Colonic mucosa (tissue), 4 donors: Measurements from ENCODE around the gene COBL. TPM values are rescaled to one million over a fixed set of nuclear protein-coding genes. Genes with fewer than 3 reads are reported as not detected.

Experiments used
- DNase-seq: peaks from one replicate; pipeline ENCODE4 v3.0.0-alpha.2; 2020
- H3K27ac ChIP-seq: fragments of 200-600 bp; one replicate; pipeline ENCODE4 v1.8.0; 2021
- H3K27me3 ChIP-seq: fragments of 200-600 bp; one replicate; pipeline ENCODE4 v1.8.0; 2021
- H3K36me3 ChIP-seq: fragments of 200-600 bp; one replicate; pipeline ENCODE4 v1.8.0; 2021
- H3K4me1 ChIP-seq: fragments of 200-600 bp; one replicate; pipeline ENCODE4 v1.8.0; 2021; ENCODE audit warnings: mild to moderate bottlenecking
- H3K4me3 ChIP-seq: fragments of 200-600 bp; one replicate; pipeline ENCODE4 v1.8.0; 2021
- H3K9ac ChIP-seq, 2 donors: one replicate each; pipeline ENCODE4 v1.7.0; 2013; ENCODE audit warnings: control low read depth in 2 of 2, low read depth in 2 of 2, low read length in 2 of 2
- H3K9me3 ChIP-seq: fragments of 200-600 bp; one replicate; pipeline ENCODE4 v1.8.0; 2021
- intact Hi-C: fragments of 100-400 bp; cut with DNase I; formaldehyde crosslinking; loops from one replicate; pipeline ENCODE4 v1.14.1; 2022
- total RNA-seq, 2 donors: library from RNA; stranded (reverse); fragmentation: NEBNext Ultra II Directional in 1 of 2; extraction: Animal tissue kit (Norgen Biotek cat#: 25700) in 1 of 2; gene quantifications; one replicate each; pipeline ENCODE4 v1.2.1, GENCODE V29; 2021
- TF ChIP-seq, protein P1 (sequence below): fragments of 200-600 bp; IDR thresholded peaks from one replicate; pipeline ENCODE4 v1.8.0; 2022; ENCODE audit warnings: antibody characterized with exemption, mild to moderate bottlenecking
- donor health status: healthy.
- donor health status: DM: no; HTN: no; CAD: no.
- donor health status: DM: no; HTN: no; CAD: no.

The COBL gene
- total RNA-seq, 2 donors from 2014 or later = 36.8 to 49.2 TPM

DNA sequence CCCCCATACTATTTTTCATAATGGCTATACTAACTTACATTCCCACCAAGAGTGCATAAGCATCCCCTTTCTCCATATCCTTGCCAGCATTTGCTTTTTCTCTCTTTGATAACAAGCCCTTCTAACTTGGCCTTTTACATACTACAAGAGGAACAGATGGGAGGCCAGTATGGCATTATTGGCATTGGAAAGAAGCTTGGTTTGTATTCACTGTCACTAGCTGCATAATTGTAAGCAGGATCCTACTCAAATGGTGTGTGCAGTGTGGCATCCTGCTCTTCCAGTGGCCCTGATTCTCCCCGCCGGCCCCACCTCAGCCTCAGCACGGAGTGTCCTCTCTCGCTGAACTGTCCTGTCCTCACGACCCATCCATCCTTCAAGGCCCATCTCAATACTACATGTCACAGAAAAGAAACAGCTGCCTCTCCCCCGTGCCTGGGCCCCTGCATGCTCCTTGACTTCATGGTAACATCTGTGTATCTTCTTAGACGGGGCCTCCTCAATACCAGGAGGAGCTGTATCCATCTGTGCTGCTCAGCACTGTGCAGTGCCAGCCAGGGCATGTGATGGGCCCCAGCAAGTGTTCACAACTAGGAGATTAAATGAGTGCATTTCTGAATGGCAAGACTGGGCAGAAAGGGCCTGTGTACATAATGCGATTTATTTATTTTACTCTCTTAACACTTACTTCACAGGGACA is 205.2 kb downstream of the COBL start:
- Histone ChIP-seq H3K9ac (no peak overlapping the region), H3K4me3 (no peak overlapping the region), H3K27ac (no peak overlapping the region), H3K4me1 (no peaks in the 10 kb centered on the region), H3K9me3 (no peaks in the 10 kb centered on the region), H3K27me3 (no peaks in the 10 kb centered on the region), H3K36me3 (no peaks in the 10 kb centered on the region)
- intact Hi-C loops = no loop called here
- DNase-seq = no peak
- TF ChIP-seq, protein P1, sequence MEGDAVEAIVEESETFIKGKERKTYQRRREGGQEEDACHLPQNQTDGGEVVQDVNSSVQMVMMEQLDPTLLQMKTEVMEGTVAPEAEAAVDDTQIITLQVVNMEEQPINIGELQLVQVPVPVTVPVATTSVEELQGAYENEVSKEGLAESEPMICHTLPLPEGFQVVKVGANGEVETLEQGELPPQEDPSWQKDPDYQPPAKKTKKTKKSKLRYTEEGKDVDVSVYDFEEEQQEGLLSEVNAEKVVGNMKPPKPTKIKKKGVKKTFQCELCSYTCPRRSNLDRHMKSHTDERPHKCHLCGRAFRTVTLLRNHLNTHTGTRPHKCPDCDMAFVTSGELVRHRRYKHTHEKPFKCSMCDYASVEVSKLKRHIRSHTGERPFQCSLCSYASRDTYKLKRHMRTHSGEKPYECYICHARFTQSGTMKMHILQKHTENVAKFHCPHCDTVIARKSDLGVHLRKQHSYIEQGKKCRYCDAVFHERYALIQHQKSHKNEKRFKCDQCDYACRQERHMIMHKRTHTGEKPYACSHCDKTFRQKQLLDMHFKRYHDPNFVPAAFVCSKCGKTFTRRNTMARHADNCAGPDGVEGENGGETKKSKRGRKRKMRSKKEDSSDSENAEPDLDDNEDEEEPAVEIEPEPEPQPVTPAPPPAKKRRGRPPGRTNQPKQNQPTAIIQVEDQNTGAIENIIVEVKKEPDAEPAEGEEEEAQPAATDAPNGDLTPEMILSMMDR = no peak

DNA sequence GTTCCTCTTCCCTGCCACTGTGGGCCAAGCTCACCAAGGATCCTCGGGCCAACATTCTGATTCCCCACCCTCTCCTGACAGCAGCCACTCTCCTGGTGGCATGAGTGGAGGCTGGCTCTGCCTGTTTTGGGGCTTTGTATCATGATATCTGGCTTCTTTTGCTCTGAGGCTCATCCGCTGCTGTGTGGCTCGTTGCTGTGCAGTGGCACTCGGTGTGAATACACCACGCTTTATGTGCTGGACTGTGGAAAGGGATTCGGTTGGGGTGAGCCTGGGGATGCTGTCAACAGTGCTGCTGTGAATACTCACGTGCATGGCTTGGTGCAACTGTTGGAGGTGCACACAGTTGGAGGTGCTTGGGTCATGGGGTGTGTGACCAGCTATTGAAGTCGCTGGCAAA is 208.5 kb downstream of the COBL start:
- TF ChIP-seq, protein P1 = no peak
- Histone ChIP-seq H3K4me1 (no peaks in the 10 kb centered on the region), H3K9me3 (no peaks in the 10 kb centered on the region), H3K4me3 (no peak overlapping the region), H3K27me3 (no peaks in the 10 kb centered on the region), H3K36me3 (no peaks in the 10 kb centered on the region), H3K27ac (no peak overlapping the region), H3K9ac (no peak overlapping the region)
- intact Hi-C loops = no loop called here
- DNase-seq = no peak

DNA sequence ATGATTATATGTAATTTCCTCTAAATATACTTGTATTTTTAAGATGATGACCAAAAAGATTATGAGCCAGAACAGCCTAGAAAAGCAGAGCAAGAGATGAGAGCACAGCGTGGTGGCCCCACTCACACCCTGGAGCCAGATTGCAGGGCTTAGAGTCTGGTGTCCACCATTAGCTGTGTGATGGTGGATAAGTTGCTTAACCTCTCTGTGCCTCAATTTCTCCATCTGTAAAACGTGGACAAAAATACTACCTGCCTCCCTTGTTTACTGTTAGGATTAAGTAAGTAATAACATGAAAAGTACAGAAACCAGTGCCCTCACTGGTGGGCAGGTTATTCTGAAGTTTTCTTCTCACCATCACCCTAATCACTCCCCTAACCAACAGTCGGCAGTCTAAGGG is 212.3 kb downstream of the COBL start:
- TF ChIP-seq, protein P1 = no peak
- Histone ChIP-seq H3K36me3 (no peaks in the 10 kb centered on the region), H3K27me3 (no peaks in the 10 kb centered on the region), H3K4me1 (no peaks in the 10 kb centered on the region), H3K27ac (no peak overlapping the region), H3K9ac (no peak overlapping the region), H3K4me3 (no peak overlapping the region), H3K9me3 (no peaks in the 10 kb centered on the region)
- intact Hi-C loops = no loop called here
- no peak for DNase-seq

DNA sequence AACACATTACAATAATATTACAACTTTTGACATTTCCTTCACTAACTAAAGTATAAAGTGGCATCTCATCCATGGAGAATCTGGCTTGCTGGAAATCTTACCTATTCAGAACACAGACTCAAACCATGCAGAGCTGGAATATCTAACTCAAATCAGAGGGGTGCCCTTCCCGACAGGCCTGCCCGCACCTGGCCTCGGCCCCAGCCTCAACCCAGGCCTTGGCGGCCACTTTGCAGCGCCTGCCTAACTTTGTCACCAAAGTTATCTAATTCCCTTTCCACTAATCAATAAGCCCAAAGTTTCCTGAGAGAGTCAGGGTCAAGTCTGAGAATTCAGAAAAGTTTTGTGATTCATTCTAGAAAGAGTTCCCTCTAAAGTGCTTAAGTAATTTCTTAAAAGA is 212.9 kb downstream of the COBL start:
- Histone ChIP-seq H3K27me3 (no peaks in the 10 kb centered on the region), H3K36me3 (no peaks in the 10 kb centered on the region), H3K27ac (no peak overlapping the region), H3K9me3 (no peaks in the 10 kb centered on the region), H3K9ac (no peak overlapping the region), H3K4me1 (no peaks in the 10 kb centered on the region), H3K4me3 (no peak overlapping the region)
- DNase-seq = no peak
- intact Hi-C loops = no loop called here
- TF ChIP-seq, protein P1 = no peak

DNA sequence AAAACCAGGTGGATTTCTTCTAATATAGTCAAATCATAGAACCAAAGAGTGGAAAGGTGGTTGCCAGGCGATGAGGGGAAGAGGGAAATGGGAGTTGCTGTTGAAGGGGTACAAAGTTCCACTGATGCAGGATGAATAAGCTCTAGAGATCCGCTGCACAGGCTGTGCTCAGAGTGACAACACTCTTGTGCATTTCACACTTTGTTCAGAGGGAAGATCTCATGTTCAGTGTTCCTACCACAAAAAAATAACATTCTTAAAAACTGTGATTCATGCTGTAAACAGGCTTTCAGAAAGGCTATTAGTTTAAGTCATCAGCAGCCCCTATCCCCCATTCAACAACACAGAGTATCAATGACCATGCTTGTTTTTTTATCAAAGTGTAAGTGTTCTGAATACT is 213.8 kb downstream of the COBL start:
- intact Hi-C loops = no loop called here
- no peak overlapping the region for H3K27ac ChIP-seq
- H3K9me3 ChIP-seq = no peaks in the 10 kb centered on the region
- no peaks in the 10 kb centered on the region for H3K27me3 ChIP-seq
- no peak overlapping the region for H3K9ac ChIP-seq
- no peak overlapping the region for H3K4me3 ChIP-seq
- TF ChIP-seq, protein P1 = no peak
- no peaks in the 10 kb centered on the region for H3K36me3 ChIP-seq
- no peaks in the 10 kb centered on the region for H3K4me1 ChIP-seq
- no peak for DNase-seq
